H1 (cell line): ENCODE results near the gene CHCHD3.

Source experiments
- CHD2 ChIP-seq: IDR thresholded peaks from 2 replicates; pipeline ENCODE4 v1.6.1; 2012; ENCODE audit warnings: low read length, improper control_type of control experiment
- CTCF ChIP-seq, 3 experiments: IDR thresholded peaks; 1 replicate in 2 of 3; 2 replicates in 1 of 3; pipeline versions ENCODE4 v1.5.1 to v1.6.1; 2011; ENCODE audit warnings: low read length in 3 of 3, mild to moderate bottlenecking in 3 of 3, inconsistent platforms in 2 of 3, low read depth in 1 of 3, moderate library complexity in 1 of 3; ENCODE audit not compliant: insufficient read depth in 1 of 3; ENCODE audit errors: control extremely low read depth in 1 of 3
- KDM1A ChIP-seq: fragments of 200-600, 300-600 bp; sonication (generic); IDR thresholded peaks from 2 replicates; pipeline ENCODE4 v1.7.1; 2016; ENCODE audit warnings: mild to moderate bottlenecking, low read length, borderline replicate concordance
- RNF2 ChIP-seq: fragments of 200-900, 300-1000 bp; sonication (generic); IDR thresholded peaks from 2 replicates; pipeline ENCODE4 v1.7.1; 2016; ENCODE audit warnings: borderline replicate concordance, low read depth, mild to moderate bottlenecking, antibody characterized with exemption, low read length; ENCODE audit not compliant: poor library complexity, severe bottlenecking; ENCODE audit errors: missing control alignments
- USF2 ChIP-seq: IDR thresholded peaks from 2 replicates; pipeline ENCODE4 v1.6.1; 2011; ENCODE audit warnings: low read length, improper control_type of control experiment

GRCh38 chr7:133036289-133036688, 45.6 kb downstream of the CHCHD3 start:
- TF ChIP-seq CHD2 (no peak), CTCF (IDR thresholded peaks at IDR 0.05; ENCODE audit: control extremely low read depth in 1 of 3, insufficient read depth in 1 of 3, low read depth in 1 of 3, low read length in 3 of 3) (no peak), KDM1A (no peak), RNF2 (no peak), USF2 (no peak)
